Panc1 (cell line): Measurements from ENCODE around the gene MAD1L1.

ENCODE experiments used
- CTCF ChIP-seq: fragments of 450-650 bp; IDR thresholded peaks from 2 replicates; pipeline ENCODE4 v1.5.1; 2017; ENCODE audit warnings: mild to moderate bottlenecking
- POLR2AphosphoS5 ChIP-seq: IDR thresholded peaks from 2 replicates; pipeline ENCODE4 v1.6.1; 2012; ENCODE audit warnings: mild to moderate bottlenecking, low read depth, low read length, moderate library complexity
- REST ChIP-seq, 2 experiments: IDR thresholded peaks; 2 replicates each; pipeline ENCODE4 v1.6.1; 2011 to 2012; ENCODE audit warnings: low read depth in 2 of 2, control low read depth in 1 of 2, low read length in 1 of 2, mild to moderate bottlenecking in 1 of 2, moderate library complexity in 1 of 2; ENCODE audit not compliant: insufficient read depth in 1 of 2
- SIN3A ChIP-seq: IDR thresholded peaks from 2 replicates; pipeline ENCODE4 v1.6.1; 2012; ENCODE audit warnings: low read depth, mild to moderate bottlenecking, low read length, moderate library complexity, borderline replicate concordance; ENCODE audit not compliant: insufficient read depth

GRCh38 chr7:2180081-2180480 is 52.7 kb downstream of the MAD1L1 start:
- TF ChIP-seq POLR2AphosphoS5 (no peak), CTCF (no peak), REST (IDR thresholded peaks at IDR 0.05; ENCODE audit: insufficient read depth in 1 of 2, low read depth in 2 of 2, low read length in 1 of 2) (no peak), SIN3A (no peak)
